NCI-H187 (cell line): ENCODE results near the gene B4GALNT4.
"Not testable (repeated sequence)": the region's sequence is repeated elsewhere in the genome, so short reads cannot be mapped to it uniquely, and the experiment has no call there.

Source experiments
- DNase-seq, 2 experiments: peaks; one replicate each; lab custom pipeline; 2025; lab: John Stamatoyannopoulos, UW

Gene B4GALNT4

GRCh38 chr11:359181-359714 lies 10.1 kb upstream of the B4GALNT4 start:
- no peak for DNase-seq

GRCh38 chr11:360326-361280 lies 8.7 kb upstream of the B4GALNT4 start:
- no peak for DNase-seq

- no peak for DNase-seq
Observed at GRCh38 chr11:362642-363442, 6.5 kb upstream of the B4GALNT4 start.

- not testable (repeated sequence) for DNase-seq
Observed at GRCh38 chr11:363443-363805, 5.9 kb upstream of the B4GALNT4 start.

GRCh38 chr11:363948-364761 lies 5.1 kb upstream of the B4GALNT4 start:
- peak; percentile 12 to 34 for DNase-seq

- no peak for DNase-seq
Observed at GRCh38 chr11:364991-365725, 4.1 kb upstream of the B4GALNT4 start.

- no peak for DNase-seq
Observed at GRCh38 chr11:365831-366230, 3.5 kb upstream of the B4GALNT4 start.

GRCh38 chr11:367956-368413 lies 1.3 kb upstream of the B4GALNT4 start:
- no peak for DNase-seq

- no peak for DNase-seq
Observed at GRCh38 chr11:368414-369335, 624 bp upstream of the B4GALNT4 start.

GRCh38 chr11:370070-370941 lies 1.0 kb downstream of the B4GALNT4 start:
- no peak for DNase-seq

GRCh38 chr11:371051-371450 lies 1.8 kb downstream of the B4GALNT4 start:
- no peak for DNase-seq

GRCh38 chr11:371716-372590 lies 2.7 kb downstream of the B4GALNT4 start:
- DNase-seq = no peak

- no peak for DNase-seq
Observed at GRCh38 chr11:372809-373715, 3.8 kb downstream of the B4GALNT4 start.

- no peak for DNase-seq
Observed at GRCh38 chr11:373716-374551, 4.6 kb downstream of the B4GALNT4 start.

GRCh38 chr11:375065-376025 lies 6.0 kb downstream of the B4GALNT4 start:
- DNase-seq = no peak
